Endothelial cell of umbilical vein (primary cell): Measurements from ENCODE around the gene SMC3. TPM values are rescaled to one million over a fixed set of nuclear protein-coding genes. Genes with fewer than 3 reads are reported as not detected.

Experiments
- BruUV-seq: library from RNA; stranded (reverse); fragments of 400-500 nt; replicated peaks from 2 replicates; lab custom pipeline; 2021; lab: Mats Ljungman, UMichigan
- CTCF ChIA-PET: fragments of 300-600, 350-600 bp; sonication (Branson Sonifier 250); formaldehyde crosslinking; loops from one replicate; lab custom pipeline; 2021; ENCODE audit warnings: antibody characterized with exemption, inconsistent platforms; lab: Charles Lee
- POLR2A ChIA-PET: fragments of 300-600, 350-600 bp; sonication (Branson Sonifier 250); formaldehyde crosslinking; loops from one replicate; lab custom pipeline; 2021; ENCODE audit warnings: antibody characterized with exemption, inconsistent platforms; lab: Charles Lee
- DNase-seq: peaks from one replicate; pipeline ENCODE4 v3.0.0-alpha.2; 2011; ENCODE audit warnings: low read depth, low spot score
- FAIRE-seq: peaks from 2 replicates; lab custom pipeline; 2011; peaks lifted over from hg19 to GRCh38; lab: Jason Lieb, UNC
- H2AFZ ChIP-seq: 2 replicates; pipeline ENCODE4 v1.6.0; 2012; ENCODE audit warnings: low read depth, low read length, control low read depth, inconsistent platforms
- H3K27ac ChIP-seq: 2 replicates; pipeline ENCODE4 v1.5.1; 2011; ENCODE audit warnings: low read depth, mild to moderate bottlenecking, control low read depth, low read length, moderate library complexity; ENCODE audit not compliant: insufficient read depth
- H3K27me3 ChIP-seq, 2 experiments: 2 replicates each; pipeline versions ENCODE4 v1.6.0 to v1.6.1; 2011; ENCODE audit warnings: low read length in 2 of 2, mixed read lengths in 1 of 2; ENCODE audit not compliant: control insufficient read depth in 2 of 2, insufficient read depth in 2 of 2
- H3K36me3 ChIP-seq, 2 experiments: 2 replicates in 1 of 2; 3 replicates in 1 of 2; pipeline ENCODE4 v1.5.1; 2011; ENCODE audit warnings: low read length in 2 of 2, mild to moderate bottlenecking in 1 of 2, moderate library complexity in 1 of 2; ENCODE audit not compliant: control insufficient read depth in 2 of 2, insufficient read depth in 2 of 2; ENCODE audit errors: extremely low read depth in 1 of 2
- H3K4me1 ChIP-seq: 3 replicates; pipeline ENCODE4 v1.5.1; 2011; ENCODE audit warnings: mild to moderate bottlenecking, low read length; ENCODE audit not compliant: control insufficient read depth, insufficient read depth; ENCODE audit errors: extremely low read depth
- H3K4me2 ChIP-seq: 2 replicates; pipeline ENCODE4 v1.6.1; 2011; ENCODE audit warnings: low read length, control low read depth, mixed read lengths; ENCODE audit not compliant: insufficient read depth
- H3K4me3 ChIP-seq, 3 experiments: fragments of 200-600 bp in 1 of 3; sonication (generic), shearing (Covaris generic) in 1 of 3; replicated peaks in 1 of 3; 2 replicates each; pipeline ENCODE4 v1.5.1; 2011 to 2016; ENCODE audit warnings: control low read depth in 3 of 3, low read length in 3 of 3, mild to moderate bottlenecking in 2 of 3, inconsistent platforms in 1 of 3, low read depth in 1 of 3, moderate library complexity in 1 of 3; ENCODE audit not compliant: insufficient read depth in 1 of 3
- H3K79me2 ChIP-seq: 2 replicates; pipeline ENCODE4 v1.6.0; 2012; ENCODE audit warnings: low read length, inconsistent platforms; ENCODE audit not compliant: control insufficient read depth, insufficient read depth
- H3K9ac ChIP-seq: replicated peaks from 2 replicates; pipeline ENCODE3; 2011; ENCODE audit warnings: low read length, control low read depth; ENCODE audit not compliant: insufficient read depth; ENCODE audit errors: extremely low read depth
- H3K9me1 ChIP-seq: replicated peaks from 3 replicates; pipeline ENCODE4 v1.6.0; 2011; ENCODE audit warnings: mild to moderate bottlenecking, low read length; ENCODE audit not compliant: control insufficient read depth, insufficient read depth; ENCODE audit errors: extremely low read depth
- H3K9me3 ChIP-seq: replicated peaks from 2 replicates; pipeline ENCODE4 v1.5.1; 2012; ENCODE audit warnings: low read length, inconsistent platforms; ENCODE audit not compliant: control insufficient read depth, insufficient read depth
- H4K20me1 ChIP-seq: replicated peaks from 2 replicates; pipeline ENCODE3; 2011; ENCODE audit warnings: mild to moderate bottlenecking, low read length; ENCODE audit not compliant: control insufficient read depth, insufficient read depth; ENCODE audit errors: extremely low read depth
- CTCF ChIP-seq, 2 donors: IDR thresholded peaks; 1 replicate in 1 of 2; 2 replicates in 1 of 2; pipeline ENCODE4 v1.5.1; 2011; ENCODE audit warnings: low read length in 2 of 2, mild to moderate bottlenecking in 2 of 2, moderate library complexity in 2 of 2, control low read depth in 1 of 2, inconsistent platforms in 1 of 2, low read depth in 1 of 2; ENCODE audit not compliant: insufficient read depth in 1 of 2; ENCODE audit errors: extremely low read depth in 1 of 2
- EZH2 ChIP-seq: IDR thresholded peaks from 2 replicates; pipeline ENCODE4 v1.6.1; 2012; ENCODE audit warnings: borderline replicate concordance, low read depth, mild to moderate bottlenecking, moderate library complexity, low read length, inconsistent platforms; ENCODE audit not compliant: severe bottlenecking
- FOS ChIP-seq: IDR thresholded peaks from 2 replicates; pipeline ENCODE4 v1.6.1; 2011; ENCODE audit warnings: mild to moderate bottlenecking, low read length, moderate library complexity, borderline replicate concordance; ENCODE audit not compliant: insufficient read depth
- GATA2 ChIP-seq: IDR thresholded peaks from 2 replicates; pipeline ENCODE4 v1.7.0; 2011; ENCODE audit warnings: low read depth, mild to moderate bottlenecking, moderate library complexity, mixed read lengths, low read length; ENCODE audit not compliant: insufficient read length, insufficient read depth
- JUN ChIP-seq: IDR thresholded peaks from 2 replicates; pipeline ENCODE4 v1.6.1; 2011; ENCODE audit warnings: borderline replicate concordance, low read depth; ENCODE audit not compliant: insufficient read length, insufficient read depth
- MAX ChIP-seq: IDR thresholded peaks from 2 replicates; pipeline ENCODE4 v1.6.1; 2011; ENCODE audit not compliant: insufficient read depth, insufficient read length
- MYC ChIP-seq: IDR thresholded peaks from one replicate; pipeline ENCODE4 v1.6.1; 2011; ENCODE audit warnings: mild to moderate bottlenecking, low read depth, low read length
- POLR2A ChIP-seq: IDR thresholded peaks from 2 replicates; pipeline ENCODE4 v1.6.1; 2012; ENCODE audit warnings: low read depth, mild to moderate bottlenecking, control low read depth, low read length
- POLR2AphosphoS5 ChIP-seq: IDR thresholded peaks from 2 replicates; pipeline ENCODE4 v1.6.1; 2012; ENCODE audit warnings: low read depth, mild to moderate bottlenecking, control low read depth, low read length, moderate library complexity; ENCODE audit not compliant: insufficient read depth
- dilution Hi-C: fragments of 300-500 bp; cut with MboI; formaldehyde crosslinking; loops from one replicate; pipeline ENCODE4 v1.15.0; 2019; ENCODE audit warnings: low sequenced_read_pairs; ENCODE audit not compliant: extremely low pct_ligation_motif_present
- intact Hi-C: fragments of 100-400 bp; cut with micrococcal nuclease; formaldehyde crosslinking; loops from one replicate; pipeline ENCODE4 v1.10.0; 2022
- polyA plus RNA-seq, 4 experiments: library from polyadenylated mRNA; depleted of rRNA in 3 of 4; stranded (reverse) in 3 of 4; unstranded in 1 of 4; fragments of >200 nt; gene quantifications; 2 replicates each; pipeline versions ENCODE4 v1.2.1 to v1.2.3, GENCODE V29; 2011 to 2012; ENCODE audit warnings: missing spikeins in 1 of 4
- total RNA-seq: library from RNA; stranded (reverse); gene quantifications from 2 replicates; pipeline ENCODE4 v1.2.3, GENCODE V29; 2021

SMC3 gene
- total and polyA plus RNA-seq, 2 donors (not counting 3 experiments of a cell fraction or from before 2014, with no cell fraction given) = 5.5 to 44.2 TPM

GRCh38 chr10:110625356-110625894, 57.9 kb downstream of the SMC3 start:
- no TSS peak for BruUV-seq
- H3K4me1 ChIP-seq = no peaks in the 10 kb centered on the region
- dilution Hi-C loops (no loop called here), intact Hi-C loops (no loop called here)
- no peaks in the 10 kb centered on the region for H3K9me3 ChIP-seq
- no peak overlapping the region for H3K9ac ChIP-seq
- no peaks in the 10 kb centered on the region for H3K79me2 ChIP-seq
- H3K4me3 ChIP-seq = no peak overlapping the region
- CTCF ChIA-PET = no interaction called here
- H3K27me3 ChIP-seq = peaks cover 12 to 21% of the 10 kb centered on the region in 2 experiments
- H3K4me2 ChIP-seq = no peak overlapping the region
- TF ChIP-seq GATA2 (no peak), MYC (no peak), EZH2 (no peak), POLR2A (no peak), JUN (no peak), FOS (no peak), CTCF (IDR thresholded peaks at IDR 0.05; ENCODE audit: extremely low read depth in 1 of 2, insufficient read depth in 1 of 2, low read depth in 1 of 2, low read length in 2 of 2) (no peak), MAX (no peak), POLR2AphosphoS5 (no peak)
- POLR2A ChIA-PET = no interaction called here
- no peak for FAIRE-seq
- no peaks in the 10 kb centered on the region for H3K36me3 ChIP-seq
- no peaks in the 10 kb centered on the region for H3K9me1 ChIP-seq
- H4K20me1 ChIP-seq = no peaks in the 10 kb centered on the region
- H3K27ac ChIP-seq = no peak overlapping the region
- DNase-seq = no peak
- H2AFZ ChIP-seq = no peak overlapping the region
